ENCODE results near the gene LPAR5.

The LPAR5 gene

DNA sequence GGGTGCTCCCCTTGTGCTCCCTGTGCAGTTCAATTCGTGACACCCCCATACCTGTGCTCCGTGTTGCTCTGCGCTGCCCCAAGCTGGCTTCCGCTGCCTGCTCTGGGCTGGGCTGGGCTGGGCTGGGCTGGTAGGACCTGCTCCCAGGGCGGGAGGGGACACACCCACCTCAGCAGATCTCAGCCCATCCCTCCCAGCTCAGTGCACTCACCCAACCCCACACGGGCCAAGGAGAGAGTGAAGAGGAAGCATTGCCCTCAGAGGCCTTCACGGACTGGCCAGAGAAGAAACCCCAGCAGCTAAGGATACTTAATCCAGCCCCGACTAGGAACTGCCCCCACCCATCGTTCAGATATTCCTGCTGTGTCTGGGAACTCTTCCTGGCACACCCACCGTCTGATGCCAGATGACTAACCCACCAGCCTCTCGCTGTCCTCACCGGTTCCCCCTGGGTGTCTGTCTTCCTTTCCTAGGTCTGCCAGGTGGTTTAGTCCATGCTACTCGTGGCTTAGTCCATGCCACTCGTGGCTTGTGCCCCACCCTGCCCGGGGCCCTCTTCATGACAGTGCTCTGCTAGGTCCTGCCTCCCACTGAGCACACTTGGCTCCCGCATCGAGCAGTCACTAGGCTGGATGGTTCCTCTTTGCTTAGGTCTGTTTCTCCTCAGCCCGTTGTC lies at the start of gene LPAR5:
LPAR5 (minus strand) TSS at position 104 of the 676 bp plus-strand sequence. CDS start 14,711 bp downstream, outside the sequence.
- DNase-seq (ENCODE audit: low spot score), result no peak

DNA sequence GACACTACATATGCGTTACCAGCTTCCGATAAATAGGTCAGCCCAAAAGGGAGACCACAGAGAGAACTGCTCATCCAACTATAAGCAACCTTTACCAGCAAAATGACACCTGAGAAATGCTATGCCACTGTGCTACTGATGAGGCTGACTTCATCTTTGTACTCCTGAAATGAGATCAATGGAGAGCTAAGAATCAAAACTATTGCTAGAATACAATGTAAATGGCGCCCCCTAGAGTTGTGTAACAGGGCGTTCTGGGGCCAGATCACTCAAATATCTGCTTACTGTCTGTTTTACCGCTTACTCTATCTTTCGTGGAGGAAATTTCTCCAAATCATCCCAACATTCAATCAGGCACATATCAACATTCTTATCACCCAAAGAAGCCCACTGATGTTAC lies 48.9 kb upstream of the LPAR5 start:
- no peak for DNase-seq (ENCODE audit: low spot score)

DNA sequence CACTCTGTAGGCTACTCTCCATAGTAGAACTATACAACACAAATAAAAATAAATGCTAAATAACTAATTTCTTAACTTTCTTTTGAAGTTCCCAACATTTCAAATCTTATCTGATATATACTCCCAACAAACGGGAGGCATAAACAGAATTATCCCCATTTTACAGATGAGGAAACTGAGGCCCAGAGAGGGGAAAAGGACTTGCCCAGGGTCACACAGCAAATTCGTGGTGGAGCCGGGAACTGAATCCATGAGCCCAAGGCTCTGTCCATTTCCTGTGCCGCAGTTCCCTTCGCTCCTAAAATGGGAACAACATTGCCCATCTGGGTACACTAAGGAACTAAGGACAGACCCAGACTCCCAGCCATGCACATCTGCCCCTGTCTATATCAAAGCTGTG lies 41.2 kb upstream of the LPAR5 start:
- DNase-seq (ENCODE audit: low spot score), result no peak

DNA sequence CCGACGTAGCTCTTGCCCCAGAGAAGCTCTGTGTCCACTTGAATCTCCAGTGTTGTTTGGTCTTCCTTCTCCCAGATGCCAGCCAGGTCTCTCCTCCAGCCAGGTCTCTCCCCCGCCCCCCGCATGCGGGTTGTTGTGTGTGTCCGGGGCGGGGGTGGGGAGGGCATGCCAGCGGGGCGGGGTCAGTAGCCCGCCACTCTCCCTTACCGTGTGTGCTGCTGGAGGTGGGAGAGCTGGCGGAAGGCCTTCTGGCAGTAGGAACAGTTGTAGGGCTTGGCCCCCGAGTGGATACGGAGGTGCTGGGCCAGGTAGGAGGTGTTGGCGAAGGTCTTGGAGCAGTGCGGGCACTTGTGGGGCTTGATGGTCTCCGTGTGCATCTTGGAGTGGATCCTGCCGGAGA lies 36.4 kb upstream of the LPAR5 start:
- DNase-seq (ENCODE audit: low spot score), result no peak

DNA sequence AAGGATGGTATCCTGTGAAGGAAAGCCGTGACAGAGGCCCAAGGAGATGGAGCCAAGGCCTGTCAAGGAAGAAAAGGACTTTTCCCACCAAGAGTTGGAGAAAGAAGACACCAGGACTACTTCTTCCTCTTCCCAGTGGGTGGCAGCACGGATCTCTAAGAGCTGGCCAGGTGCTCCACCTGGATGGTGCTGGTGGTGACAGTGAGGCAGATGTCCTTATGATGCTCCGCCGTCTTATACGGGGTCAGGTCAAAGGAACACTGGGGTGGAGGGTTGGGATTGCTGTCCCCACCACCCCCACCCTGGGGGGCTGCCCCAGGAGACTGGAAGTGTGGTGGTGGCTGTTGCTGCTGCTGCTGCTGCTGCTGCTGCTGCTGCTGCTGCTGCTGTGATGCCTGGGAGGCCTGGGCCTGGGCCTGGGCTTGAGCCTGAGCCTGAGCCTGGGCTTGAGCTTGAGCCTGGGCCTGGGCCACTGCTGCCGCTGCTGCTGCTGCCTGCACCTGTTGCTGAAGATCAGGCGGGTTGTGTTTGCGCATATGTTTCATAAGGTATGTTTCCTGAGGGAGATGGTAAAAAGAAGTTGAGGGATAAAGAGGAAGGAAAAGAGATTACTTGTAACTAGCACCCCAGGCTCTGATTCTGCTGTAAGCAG lies 31.9 kb upstream of the LPAR5 start:
- no peak for DNase-seq (ENCODE audit: low spot score)

DNA sequence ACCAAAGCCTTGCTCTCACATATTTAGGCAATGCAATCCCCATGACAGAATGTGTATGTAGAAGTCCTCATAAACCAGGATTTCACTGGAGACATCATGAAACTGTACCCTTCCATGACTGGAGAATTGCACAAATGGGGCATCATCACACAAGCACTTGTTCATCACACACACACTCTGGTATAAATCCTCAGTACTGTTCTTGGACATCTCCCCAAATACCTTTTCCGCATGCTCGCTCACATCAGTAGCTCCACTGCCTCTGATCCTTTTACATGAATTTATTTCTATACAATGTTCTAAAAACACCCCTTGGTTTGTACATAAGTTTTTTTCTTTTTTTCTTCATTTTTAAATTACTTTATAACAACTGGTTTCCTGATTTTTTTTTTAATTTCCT lies 30.5 kb upstream of the LPAR5 start:
- no peak for DNase-seq (ENCODE audit: low spot score)

DNA sequence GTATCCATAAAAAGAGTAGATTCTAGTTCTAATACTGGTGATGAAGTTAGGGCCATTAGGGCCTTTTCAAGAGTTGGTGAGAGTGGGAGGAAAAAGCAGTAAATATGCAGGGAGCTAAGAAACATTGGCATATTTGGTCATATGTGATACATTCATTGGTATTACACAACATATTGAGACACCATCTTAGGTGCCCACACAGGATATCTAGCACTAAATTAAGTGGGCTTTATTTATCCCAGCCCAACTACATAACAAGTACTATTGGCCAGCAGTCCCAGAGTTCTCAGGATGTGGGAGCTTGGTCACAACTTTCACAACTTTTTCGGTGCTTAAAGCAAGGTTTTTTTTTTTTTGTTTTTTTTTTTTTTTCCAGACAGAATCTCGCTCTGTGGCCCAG lies 29.1 kb upstream of the LPAR5 start:
- no peak for DNase-seq (ENCODE audit: low spot score)

DNA sequence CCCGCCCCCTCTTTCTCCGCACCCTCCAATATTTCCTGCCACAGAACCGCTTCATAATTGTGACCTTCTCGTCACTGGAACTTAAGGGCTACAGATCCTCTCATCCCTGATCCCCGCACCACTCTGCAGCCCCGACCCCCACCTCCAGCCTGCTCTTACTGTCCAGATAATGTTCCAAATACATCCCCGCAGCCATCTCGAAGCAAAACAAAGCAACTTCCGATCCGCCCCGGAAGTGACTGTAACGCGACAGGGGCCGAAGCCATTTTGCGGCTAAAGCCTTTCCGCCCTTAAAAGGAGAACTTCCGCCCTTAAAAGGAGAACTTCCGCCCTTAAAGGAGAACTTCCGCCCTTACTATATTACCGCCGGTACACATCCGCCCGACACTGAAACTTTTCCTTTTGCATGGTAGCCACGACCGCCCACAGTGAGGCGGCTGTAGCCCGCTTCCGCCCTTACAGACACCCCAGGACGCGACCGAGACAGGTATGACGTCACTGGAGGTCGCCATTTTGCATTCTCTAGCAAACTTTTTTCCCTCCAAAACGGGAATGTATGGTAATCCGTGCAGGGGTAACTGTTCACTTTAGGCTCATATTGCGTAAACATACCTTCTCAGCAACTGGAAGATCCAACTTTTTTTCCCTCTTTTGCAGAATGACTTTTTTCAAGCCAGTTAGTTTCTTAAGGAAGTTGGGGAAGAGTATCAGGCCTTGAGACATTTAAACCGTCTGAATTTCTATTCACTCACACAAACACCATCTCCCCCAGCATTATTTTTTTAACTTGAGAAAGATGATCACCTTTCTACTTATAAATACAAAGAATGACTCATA lies 27.4 kb upstream of the LPAR5 start, which contains the start of gene ING4:
ING4 (minus strand) TSS at position 214 of the 837 bp plus-strand sequence; CDS start at position 196, 18 bp downstream.
- DNase-seq (ENCODE audit: low spot score), result peak; percentile 98

DNA sequence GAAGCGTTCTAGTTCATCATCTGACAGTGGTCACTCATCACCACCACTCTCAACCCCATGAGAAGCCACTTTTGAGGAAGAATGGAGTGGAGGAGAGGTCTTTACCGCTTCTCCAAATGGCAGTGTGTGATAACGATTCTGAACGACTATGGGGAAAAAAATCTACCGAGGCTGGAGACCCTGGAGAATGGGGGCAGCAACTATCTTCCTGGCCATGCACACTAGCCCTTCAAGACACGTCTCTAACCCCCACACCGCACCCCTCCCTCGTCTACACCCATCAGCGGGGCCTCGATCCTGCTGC lies 26.8 kb upstream of the LPAR5 start:
- peak; percentile 67 for DNase-seq (ENCODE audit: low spot score)

DNA sequence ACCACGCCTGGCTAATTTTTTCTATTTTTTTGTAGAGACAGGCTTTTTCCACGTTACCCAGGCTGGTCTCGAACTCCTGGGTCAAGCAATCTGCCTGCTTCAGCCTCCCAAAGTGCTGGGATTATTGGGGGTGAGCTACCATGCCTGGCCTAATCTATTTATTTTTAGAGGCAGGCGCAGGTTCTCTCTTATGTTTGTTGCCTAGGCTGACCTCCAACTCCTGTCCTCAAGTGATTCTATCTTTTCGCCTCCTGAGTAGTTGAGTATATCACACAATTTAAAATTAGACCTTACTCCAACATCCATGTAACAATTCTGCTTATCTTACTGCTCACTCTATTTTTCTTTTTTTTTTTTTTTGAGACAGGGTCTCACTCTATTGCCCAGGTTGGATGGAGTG lies 18.2 kb upstream of the LPAR5 start:
- DNase-seq (ENCODE audit: low spot score), result no peak

DNA sequence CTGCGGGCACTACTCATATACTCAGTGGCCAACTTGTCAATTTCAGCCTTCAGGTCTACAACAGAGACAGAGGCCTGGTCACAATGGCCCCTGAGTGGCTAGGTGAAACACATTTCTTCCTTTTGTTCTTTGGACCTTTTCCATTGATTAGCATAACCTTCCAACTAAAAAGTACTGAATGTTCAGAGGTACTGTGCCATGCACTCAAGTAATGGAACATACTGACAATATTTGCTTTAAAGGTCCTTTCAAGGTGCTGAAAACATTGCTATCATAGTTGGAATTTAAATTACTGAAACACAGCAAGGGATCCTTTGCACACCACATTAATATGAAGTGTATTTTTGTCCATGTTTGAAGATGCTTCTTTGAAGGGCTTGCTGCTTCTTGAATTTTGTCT lies 17.6 kb upstream of the LPAR5 start:
- DNase-seq (ENCODE audit: low spot score), result no peak

DNA sequence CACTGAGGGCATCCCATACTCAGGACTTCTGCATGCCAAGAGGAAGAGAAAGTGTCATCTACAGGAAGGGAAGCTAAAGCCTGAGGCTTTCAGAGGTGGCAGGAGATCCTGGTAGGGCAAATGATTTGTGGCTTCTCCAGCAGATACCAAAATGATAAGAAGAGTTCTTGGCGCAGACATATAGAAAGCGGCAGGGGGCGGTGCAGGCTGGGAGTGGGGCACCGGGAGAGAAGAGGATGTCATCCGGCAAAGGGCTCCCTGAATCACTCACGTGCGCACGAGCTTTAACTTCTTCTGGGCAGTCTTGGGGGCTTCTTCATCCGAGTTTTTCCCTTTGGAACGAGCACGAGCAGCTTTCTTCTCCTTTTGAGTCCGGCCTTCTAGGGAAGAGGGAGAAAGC lies 16.6 kb upstream of the LPAR5 start:
- DNase-seq (ENCODE audit: low spot score), result no peak

DNA sequence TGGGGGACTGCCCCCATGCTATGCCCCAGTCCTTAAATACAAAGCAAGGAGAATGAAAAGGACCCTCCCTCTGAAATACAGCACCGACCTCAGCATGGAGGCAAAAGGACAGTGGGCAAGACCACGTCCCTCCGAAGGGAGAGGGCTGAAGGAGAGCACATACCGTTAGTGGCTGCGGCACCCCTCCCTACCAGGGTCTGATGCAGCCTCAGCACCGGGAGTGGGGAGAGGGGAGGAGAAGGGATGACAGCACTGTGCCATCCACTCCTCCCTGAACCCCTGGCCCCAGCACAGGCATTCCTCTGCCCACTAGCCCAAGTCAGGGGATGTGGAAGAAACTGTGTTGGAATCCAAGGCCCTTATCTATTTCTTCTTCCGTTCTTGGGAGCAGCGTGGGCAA lies 15.1 kb upstream of the LPAR5 start:
- DNase-seq (ENCODE audit: low spot score), result no peak

DNA sequence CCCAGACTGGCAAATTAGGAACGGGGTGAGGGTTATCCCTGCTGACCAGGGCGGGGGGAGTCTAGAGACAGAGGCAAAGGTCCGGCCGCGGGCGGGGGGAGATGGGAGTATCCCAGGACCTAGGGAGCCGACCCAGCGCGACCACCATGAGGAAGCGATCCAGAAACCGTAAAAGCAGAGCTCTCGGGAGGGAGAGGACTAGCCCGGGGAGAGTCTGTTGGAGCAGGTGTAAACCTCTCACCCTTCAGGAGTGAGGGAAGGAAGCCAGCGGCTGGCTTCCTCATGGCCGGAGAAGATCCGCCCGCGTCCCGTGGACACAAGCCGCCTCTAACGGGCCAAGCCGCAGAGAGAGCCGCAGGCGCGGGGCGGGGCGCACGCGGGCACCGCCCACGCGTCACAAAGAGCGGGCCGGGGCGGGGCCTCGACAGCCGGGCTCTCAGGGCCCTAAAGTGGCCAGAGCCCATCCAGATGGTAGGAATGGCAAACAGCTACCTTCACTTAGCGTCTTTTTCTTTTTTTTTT lies 11.4 kb upstream of the LPAR5 start, which contains the start of gene ACRBP:
ACRBP (minus strand) TSS at position 350 of the 522 bp plus-strand sequence; CDS start at position 284, 66 bp downstream.
- DNase-seq (ENCODE audit: low spot score), result peak; percentile 69

DNA sequence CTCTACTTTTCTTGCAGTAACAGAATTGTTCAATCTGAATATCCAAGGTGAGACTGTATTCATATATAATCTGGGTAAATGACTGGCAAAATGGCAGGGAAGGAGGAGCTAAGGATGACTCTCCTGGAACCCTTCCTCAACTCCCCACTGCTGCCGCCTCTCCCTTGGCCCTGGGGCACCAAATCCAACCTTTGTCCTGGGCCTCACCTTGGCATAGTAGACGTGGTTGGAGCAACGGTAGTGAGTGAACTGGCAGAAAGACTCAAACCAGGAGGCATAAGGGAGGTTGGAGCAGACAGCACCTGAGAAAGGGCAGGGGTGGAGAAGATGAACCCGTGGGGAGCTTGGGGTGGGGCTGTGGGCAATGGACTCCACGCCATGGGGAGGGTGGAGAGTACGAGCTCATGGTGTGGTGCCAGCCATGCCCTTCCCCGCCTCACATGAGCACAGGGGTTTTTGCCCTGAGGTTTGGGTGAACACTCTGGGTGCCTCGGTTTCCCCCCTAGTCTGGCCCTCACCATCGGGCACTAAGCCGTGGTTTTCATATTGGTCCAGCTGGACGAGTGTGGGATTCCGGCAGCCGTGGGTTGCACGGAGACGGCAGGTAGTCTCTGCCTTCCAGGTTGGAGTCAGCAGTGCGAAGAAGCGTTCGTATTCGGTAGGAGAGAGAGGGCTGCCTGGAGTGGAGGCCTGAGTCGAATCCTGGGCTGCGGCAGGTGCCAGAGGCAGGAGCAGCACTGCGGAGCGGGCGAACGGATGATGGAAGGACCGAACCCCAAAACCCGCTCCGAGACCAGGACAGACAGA lies 10.7 kb upstream of the LPAR5 start:
- DNase-seq (ENCODE audit: low spot score), result no peak

DNA sequence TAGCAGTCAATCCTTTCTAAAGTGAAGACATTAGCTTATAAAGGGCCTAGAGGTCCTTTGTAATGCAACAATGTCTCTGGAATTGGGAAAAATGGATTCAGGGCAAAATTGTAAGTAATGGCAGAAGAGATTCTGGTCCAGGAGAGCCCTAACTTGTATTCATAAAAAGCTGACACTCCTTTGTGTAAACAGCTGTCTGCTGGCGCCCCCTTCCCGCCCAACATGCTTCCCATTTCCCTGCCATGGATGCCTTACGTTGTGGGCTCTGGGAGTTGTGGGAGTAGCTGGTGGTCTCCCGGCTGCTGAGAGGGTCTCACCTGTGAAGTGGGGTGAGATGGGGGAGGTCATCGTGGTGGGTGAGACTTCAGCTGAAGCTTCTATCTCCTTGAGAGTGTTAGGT lies 9.1 kb upstream of the LPAR5 start:
- DNase-seq (ENCODE audit: low spot score), result no peak

DNA sequence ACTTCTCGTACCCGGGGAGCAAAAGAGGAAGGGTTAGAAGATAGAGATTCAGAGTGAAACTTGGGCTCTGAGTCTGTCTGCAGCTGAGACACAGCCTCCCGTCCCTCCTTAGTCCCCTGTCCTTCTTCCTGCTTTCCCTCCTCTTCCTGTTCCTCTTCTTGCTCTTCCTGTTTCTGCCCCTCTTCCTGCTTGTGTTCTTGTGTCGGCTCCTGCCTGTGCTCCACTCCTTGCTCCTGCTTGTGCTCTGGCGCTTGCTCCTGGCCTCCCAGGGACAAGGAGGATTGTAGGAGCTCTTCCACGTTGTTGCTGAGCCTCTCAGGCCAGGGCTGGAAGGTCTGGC lies 8.5 kb upstream of the LPAR5 start:
- DNase-seq (ENCODE audit: low spot score), result no peak

DNA sequence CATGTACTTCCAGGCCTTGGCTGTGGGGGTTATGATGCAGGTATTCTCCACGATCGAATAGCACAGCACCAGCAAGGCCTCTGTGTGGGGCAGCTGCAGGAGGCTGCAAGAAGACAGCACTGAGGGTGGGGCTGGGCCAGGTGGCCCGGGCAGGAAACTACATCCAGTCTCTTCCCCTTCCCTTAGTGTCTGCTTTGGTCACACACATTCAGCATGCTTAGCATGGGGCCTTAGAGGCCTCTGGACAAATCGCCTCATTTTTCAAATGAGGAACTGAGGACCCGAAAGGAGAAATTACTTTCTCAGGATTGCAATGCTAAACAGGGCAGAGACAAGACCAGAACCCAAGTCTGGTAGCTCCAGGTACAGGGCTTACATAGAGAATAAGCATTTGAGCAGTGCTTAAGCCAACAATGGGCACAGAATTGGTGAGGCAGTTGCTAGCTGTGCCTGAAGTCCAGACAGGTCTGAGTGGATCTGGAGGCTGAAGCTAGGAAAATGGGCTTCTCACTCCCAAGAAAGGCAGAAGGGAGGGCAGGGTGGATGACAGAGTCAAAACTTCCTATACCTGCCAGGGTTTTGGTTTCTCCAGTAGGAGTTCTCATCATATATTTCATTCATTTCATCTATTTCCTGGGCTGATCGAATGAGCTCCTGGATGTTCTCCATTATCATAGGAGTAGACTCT lies 8.0 kb upstream of the LPAR5 start:
- no peak for DNase-seq (ENCODE audit: low spot score)

DNA sequence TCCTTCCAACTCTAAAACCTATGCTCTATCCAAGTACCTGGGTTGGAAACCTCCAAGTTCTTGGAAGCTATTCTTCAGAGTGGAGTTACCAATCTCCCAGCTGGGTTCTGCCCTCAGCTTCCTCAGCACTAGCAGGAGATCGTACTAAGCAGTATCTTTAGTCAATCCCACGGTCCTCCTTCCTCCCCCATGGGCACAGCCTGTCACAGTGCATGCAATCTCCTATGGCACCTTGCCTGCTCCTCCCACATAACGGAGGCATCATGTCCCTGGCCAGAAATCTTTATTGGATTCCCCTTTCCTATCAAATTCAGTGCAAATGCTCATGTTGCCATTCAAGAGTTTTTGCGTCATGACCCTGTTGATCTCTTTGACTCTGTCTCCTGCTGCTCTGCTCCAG lies 5.4 kb upstream of the LPAR5 start:
- DNase-seq (ENCODE audit: low spot score), result no peak

DNA sequence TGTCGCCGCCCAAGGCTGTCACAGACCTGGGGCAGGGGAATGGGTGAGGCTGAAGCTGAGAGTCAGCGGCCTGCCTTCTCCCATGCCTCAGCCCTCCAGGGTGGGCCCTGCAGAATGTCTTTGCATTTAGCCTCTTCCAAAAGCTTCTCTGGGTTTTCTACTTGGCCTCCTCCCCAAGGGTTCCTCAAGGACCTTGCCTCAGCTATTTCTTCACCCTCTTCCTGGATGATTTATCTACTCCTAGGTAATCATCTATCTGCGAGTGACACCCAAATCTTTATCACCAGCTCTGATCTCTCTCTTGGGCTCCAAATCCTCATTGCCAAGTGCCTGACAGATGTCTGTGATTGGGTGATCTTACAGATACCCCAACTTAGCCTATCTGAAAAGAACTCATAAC lies 4.7 kb upstream of the LPAR5 start:
- DNase-seq (ENCODE audit: low spot score), result no peak

DNA sequence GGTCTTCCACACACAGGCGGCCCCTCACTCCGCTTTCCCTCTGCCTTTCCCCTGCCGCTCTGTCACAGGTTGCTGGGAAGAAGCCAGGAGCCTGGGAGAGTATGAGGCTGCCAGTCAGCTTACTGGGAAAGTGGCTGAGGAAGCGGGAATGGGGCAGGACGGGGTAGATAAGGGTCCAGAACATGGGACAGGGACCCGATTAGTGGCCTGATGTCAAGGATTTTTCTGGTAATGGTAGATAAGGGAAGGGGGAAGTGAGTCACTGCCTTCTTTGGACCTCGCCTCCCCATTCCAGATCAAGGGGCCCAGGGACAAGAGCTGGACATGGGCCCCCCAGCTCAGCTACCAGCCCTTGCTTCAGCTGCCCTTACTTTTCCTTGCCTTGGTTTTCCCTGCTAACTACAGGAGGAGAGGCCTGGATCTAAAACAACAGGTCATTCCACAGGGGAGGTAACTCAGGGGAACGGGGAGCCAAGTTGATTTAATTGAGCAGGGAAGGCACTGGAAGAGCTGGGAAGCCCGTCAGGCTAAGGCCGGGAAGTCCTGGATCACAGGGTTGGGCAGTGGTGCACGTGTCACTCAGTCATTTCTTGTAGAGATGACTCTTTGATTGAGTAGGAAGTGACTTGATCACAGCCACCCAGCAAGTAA lies 3.5 kb upstream of the LPAR5 start:
- DNase-seq (ENCODE audit: low spot score), result no peak

All from AG08396 (cell line).